HG03442 (cell line): ENCODE results near the gene BCAS3.

Experiments used
- ATAC-seq: cut with Tn5 transposase; IDR thresholded peaks from one replicate; pipeline ENCODE4 v1.9.1; 2021; ENCODE audit warnings: mild to moderate bottlenecking, moderate library complexity; ENCODE audit not compliant: unreplicated experiment

Gene BCAS3

GRCh38 chr17:61412143-61412859, 734.6 kb downstream of the BCAS3 start:
- ATAC-seq: peak; percentile 54

- no peak for ATAC-seq
Measured at GRCh38 chr17:61412860-61413660, 735.4 kb downstream of the BCAS3 start.

DNA sequence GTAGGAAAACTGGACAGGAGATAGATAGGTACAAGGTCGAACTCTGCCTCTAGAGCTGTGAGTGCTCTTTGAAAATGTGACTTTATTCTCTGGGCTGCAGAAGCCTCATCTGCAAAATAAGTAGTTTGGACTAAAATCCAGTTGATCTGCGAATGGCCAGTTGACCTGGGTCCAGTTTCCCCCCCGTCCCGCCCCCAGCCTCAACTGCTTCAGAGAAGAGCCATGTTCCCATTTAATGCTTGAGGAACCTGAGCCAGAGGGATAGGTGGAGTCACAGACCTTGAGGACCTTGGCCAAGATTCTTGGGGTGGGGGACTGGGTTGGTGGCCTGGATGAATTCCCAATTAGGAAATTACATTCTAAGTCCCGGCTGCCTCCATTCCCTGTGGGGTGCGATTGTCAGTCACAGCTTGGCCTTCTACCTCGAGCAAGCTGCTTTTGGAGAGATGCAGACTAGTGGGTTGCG, 736.0 kb downstream of the BCAS3 start:
- no peak for ATAC-seq

GRCh38 chr17:61414141-61414935, 736.7 kb downstream of the BCAS3 start:
- ATAC-seq: no peak

- ATAC-seq: no peak
Measured at GRCh38 chr17:61414936-61415251, 737.2 kb downstream of the BCAS3 start.

- ATAC-seq: no peak
Measured at GRCh38 chr17:61415374-61416210, 737.9 kb downstream of the BCAS3 start.

DNA sequence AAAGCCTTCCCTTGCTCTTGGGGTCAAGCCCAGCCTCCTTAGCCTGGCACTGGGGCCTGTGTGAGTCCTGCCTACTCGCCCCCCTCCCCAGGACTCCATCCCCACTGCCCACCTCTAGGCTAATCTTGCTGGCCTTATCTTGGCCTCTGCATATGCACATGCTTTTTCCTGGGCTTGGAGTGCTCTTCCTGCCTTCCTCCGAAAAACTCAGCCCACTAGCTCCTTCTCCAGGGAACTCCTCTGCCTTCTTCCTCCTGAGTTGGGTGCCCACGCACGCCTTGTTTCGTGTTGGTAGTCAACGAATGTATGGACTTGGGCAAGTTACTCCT, 738.5 kb downstream of the BCAS3 start:
- no peak for ATAC-seq

- no peak for ATAC-seq
Measured at GRCh38 chr17:61416540-61417363, 739.1 kb downstream of the BCAS3 start.

DNA sequence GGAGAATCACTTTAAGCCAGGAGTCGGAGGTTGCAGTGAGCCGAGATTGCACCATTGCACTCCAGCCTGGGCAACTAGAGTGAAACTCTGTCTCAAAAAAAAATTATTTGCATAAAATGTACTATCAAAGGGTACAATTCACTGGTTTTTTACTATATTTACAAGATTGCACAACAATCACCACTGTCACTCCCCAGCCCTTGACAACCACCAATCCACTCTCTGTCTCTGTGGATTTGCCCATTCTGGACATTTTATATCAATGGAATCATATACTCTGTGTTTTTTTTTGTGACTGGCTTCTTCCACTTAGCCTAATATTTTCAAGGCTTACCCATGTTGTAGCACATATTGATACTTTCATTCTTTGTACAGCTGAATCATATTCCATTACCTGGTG, 740.8 kb downstream of the BCAS3 start:
- ATAC-seq: no peak

DNA sequence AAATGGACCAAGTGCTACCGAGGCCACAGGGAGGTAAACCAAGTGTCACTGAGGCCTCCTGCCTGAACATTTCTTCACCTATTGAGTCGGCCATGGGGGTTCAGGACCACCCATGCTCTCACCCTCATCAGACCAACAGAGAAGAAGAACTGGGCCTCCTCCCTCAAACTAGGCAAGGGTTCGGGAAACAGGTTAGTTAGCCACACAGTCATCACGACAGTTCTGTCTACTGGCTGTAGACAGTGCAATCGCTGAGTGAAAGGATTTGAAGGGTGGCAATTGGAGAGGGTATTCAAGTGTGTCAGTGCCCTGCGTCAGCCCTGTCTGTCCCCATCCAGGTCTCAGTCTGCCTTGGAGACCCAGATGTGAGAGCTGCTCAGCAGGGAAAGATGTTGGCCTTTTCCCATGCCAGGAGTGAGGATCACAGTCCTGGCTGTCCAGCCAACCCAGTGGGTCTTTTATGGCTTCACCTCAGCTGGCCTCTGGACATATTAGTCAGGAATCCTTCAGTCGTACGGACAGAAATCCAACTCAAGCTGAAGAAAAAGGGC, 741.9 kb downstream of the BCAS3 start:
- no peak for ATAC-seq

GRCh38 chr17:61420052-61420451, 742.4 kb downstream of the BCAS3 start:
- no peak for ATAC-seq

DNA sequence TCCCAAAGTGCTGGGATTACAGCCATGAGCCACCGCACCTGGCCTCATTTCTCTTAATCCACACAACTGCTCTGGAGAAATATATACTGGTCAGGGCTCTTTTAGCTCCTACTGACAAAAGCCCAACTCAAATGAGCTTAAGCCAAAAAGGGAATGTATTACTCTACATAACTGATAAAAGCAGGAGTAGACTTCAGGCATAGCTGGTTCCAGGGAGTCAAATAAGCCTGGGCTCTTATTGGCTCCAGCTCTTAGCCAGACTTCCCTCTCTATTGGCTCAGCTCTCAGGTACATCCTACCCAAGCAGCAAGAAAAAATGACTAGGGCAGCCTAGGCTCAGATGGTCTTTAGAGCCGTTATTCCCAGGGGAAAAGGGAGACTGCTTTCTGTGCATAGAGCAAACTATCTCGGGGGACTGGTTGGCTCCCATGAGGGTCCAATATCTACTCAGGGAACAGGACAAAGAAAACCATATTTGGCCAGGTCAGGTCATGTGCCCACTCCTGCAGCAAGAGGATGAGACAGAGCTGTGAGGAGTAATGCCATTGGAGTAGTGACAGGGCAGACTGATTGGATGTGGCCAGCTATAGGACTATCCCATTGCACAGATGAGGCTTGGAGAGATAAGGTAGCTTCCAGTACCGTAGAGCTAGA, 743.2 kb downstream of the BCAS3 start:
- ATAC-seq: no peak

DNA sequence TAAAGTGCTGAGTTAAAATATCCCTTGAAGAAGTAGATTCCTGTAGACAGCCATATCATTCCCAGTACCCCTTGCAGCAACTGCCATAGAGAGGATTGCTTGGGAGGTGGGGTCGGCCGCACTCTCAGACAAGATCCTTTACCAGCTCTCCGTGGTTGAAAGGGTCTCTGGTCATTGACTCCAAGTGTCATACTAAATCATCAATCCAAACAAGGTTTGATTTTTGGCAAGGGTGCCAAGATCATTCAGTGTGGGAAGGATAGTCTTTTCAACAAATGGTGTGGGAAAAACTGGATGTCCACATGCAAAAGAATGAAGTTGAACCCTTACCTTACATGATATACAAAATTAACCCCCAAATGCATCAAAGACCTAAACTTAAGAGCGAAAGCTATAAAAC, 743.8 kb downstream of the BCAS3 start:
- no peak for ATAC-seq

GRCh38 chr17:61422116-61422799, 744.6 kb downstream of the BCAS3 start:
- ATAC-seq: no peak

- ATAC-seq: no peak
Measured at GRCh38 chr17:61422869-61423268, 745.2 kb downstream of the BCAS3 start.

DNA sequence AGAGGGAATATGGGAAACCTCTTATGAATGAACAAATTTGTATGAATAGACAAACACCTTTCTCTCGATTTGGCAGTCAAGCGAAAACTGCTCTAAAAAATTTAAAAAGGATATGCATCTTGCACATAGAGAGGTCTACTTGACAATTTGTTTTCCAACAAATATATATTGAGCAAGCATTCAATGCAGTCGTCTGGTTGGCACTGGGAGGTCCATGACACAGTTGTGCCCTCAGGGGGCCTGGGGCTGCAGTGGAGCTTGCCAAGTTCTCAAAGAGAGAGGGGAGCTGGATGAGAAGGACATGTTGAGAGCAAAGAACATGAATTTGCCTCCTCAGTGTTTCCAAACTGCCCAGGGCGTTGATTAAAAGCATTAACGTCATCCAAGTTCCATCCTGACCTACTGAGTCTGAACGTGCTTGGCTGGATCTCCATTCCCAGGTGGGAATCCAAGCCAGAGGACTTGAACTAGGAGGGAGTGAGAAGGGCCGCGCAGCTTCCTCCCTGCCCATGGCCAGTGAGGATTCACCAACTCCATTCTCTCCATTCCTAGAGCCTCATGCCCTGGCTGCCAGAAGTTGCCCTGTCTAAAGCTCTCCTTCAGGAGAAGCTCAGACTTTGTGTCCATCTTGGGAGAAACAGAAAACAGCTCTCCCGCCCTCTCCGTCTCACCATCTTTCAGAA, 746.5 kb downstream of the BCAS3 start:
- ATAC-seq: no peak

DNA sequence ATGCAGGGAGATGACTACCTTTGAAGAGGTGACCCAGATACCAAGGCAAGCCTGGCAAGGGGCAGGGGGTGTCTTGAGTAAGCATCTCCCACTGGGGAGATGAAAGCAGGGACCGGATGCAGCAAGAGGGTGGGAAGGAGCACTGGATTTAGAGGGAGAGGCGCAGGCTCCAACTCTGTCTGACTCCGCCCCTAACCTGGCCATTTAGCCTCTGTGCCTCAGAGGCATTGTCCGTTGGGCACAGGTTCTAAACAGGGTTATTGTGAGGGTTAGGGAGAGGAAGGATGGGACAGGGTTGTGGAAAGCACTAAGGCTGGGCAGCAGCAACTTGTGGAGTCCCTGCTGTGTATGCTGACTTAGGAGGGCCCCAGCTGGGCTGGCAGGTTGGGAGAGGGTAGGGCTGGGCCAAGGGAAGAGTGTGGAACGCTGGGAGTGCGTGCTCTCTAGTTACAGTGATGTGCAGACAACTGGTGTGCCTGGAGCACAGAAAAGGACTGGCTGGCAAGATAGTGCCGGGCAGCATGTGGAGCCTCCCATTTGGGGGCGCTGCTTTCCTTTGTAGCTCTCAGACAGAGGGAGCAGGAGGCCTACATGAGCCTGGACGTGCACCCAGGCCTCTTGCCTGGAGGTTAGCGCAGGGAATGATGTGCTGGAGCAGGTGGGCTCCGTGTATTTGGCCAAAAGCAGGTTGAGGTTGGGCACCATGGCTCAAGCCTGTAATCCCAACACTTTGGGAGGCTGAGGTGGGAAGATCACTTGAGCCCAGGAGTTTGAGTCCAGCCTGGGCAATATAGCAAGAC, 748.2 kb downstream of the BCAS3 start:
- ATAC-seq: no peak
